Measurements from ENCODE around the gene LINC01488. TPM values are rescaled to one million over a fixed set of nuclear protein-coding genes. Genes with fewer than 3 reads are reported as not detected.

The LINC01488 gene
- total RNA-seq, 2 experiments from 2014 or later, result not detected

DNA sequence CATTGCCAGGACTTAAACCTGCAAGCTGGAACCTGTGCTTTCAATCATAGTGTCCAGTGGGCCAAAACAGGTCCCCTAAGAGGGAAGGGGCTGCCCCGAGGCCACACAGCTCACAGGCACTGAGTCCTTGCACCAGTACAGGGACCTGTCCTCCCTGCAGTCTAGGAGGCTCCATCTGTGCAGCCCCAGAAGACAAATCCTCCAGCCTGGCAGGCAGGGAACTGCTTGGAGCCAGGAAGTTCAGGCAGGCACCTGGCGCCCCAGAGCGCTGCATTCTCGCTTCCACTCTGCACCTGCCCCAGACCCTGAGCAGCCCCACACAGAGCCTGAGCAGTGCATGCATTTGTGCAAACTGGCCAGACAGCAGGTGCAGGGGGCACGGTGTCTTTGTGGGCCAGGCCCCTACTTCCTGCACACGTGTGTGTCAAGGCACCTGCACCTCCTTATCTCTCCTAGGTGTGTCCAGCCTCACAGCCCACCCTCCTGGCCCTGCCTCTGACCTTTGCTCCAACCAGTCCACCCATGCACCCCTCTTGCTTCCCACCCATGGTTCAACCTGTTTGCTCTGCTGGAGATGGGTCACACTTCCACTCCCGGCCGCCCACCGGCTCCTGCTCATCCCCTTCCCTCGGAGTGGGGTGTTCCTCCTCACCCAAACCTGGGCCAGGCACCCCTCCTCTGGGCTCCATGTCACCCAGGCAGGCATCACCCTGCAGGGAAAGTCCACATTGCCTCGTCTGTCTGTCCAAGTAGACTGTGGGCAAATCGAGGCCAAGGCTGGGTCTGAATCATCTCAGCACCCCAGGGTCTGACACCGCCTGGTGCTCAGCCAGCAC is 19.0 kb downstream of the LINC01488 start:
- CTCF ChIA-PET, result no interaction called here
- no peak overlapping the region for H3K27ac Mint-ChIP-seq
- H3K27ac ChIP-seq (ENCODE audit: low read depth in 1 of 2, low read length in 2 of 2), result no peak overlapping the region
- TF ChIP-seq, protein P1, sequence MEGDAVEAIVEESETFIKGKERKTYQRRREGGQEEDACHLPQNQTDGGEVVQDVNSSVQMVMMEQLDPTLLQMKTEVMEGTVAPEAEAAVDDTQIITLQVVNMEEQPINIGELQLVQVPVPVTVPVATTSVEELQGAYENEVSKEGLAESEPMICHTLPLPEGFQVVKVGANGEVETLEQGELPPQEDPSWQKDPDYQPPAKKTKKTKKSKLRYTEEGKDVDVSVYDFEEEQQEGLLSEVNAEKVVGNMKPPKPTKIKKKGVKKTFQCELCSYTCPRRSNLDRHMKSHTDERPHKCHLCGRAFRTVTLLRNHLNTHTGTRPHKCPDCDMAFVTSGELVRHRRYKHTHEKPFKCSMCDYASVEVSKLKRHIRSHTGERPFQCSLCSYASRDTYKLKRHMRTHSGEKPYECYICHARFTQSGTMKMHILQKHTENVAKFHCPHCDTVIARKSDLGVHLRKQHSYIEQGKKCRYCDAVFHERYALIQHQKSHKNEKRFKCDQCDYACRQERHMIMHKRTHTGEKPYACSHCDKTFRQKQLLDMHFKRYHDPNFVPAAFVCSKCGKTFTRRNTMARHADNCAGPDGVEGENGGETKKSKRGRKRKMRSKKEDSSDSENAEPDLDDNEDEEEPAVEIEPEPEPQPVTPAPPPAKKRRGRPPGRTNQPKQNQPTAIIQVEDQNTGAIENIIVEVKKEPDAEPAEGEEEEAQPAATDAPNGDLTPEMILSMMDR (IDR thresholded peaks at IDR 0.05), result no peak
- H3K9me3 ChIP-seq (ENCODE audit: control insufficient read depth in 1 of 2, insufficient read depth in 1 of 2, low read length in 2 of 2), result peaks cover 0 to 2% of the 10 kb centered on the region in 2 experiments
- H3K27me3 Mint-ChIP-seq, result peaks cover 11% of the 10 kb centered on the region
- no peak overlapping the region for H3K4me3 ChIP-seq (ENCODE audit: low read length)
- no peaks in the 10 kb centered on the region for H3K4me1 ChIP-seq (ENCODE audit: insufficient read depth, low read length)
- POLR2A ChIA-PET, result no interaction called here
- H3K4me3 Mint-ChIP-seq, result no peak overlapping the region
- no peaks in the 10 kb centered on the region for H3K9me3 Mint-ChIP-seq
- H3K36me3 ChIP-seq (ENCODE audit: insufficient read depth, low read length), result no peaks in the 10 kb centered on the region
- H3K36me3 Mint-ChIP-seq (ENCODE audit: low read depth), result no peaks in the 10 kb centered on the region
- intact Hi-C loops (cut with DNase I, micrococcal nuclease), result no loop called here
- peaks cover 3% of the 10 kb centered on the region for H3K4me1 Mint-ChIP-seq (ENCODE audit: low read depth)
- DNase-seq (no peak), ATAC-seq (ENCODE audit: poor library complexity) (no peak)
- no peaks in the 10 kb centered on the region for H3K27me3 ChIP-seq (ENCODE audit: control insufficient read depth in 1 of 2, insufficient read depth in 2 of 2, low read length in 2 of 2)

- no peak overlapping the region for H3K4me3 Mint-ChIP-seq
- H3K27ac Mint-ChIP-seq, result no peak overlapping the region
- intact Hi-C loops (cut with DNase I, micrococcal nuclease), result no loop called here
- TF ChIP-seq, protein P1 (IDR thresholded peaks at IDR 0.05), result no peak
- no peaks in the 10 kb centered on the region for H3K36me3 Mint-ChIP-seq (ENCODE audit: low read depth)
- no peaks in the 10 kb centered on the region for H3K9me3 Mint-ChIP-seq
- H3K4me1 ChIP-seq (ENCODE audit: insufficient read depth, low read length), result no peaks in the 10 kb centered on the region
- no peaks in the 10 kb centered on the region for H3K27me3 ChIP-seq (ENCODE audit: control insufficient read depth in 1 of 2, insufficient read depth in 2 of 2, low read length in 2 of 2)
- H3K4me1 Mint-ChIP-seq (ENCODE audit: low read depth), result peaks cover 3% of the 10 kb centered on the region
- peaks cover 0 to 4% of the 10 kb centered on the region in 2 experiments for H3K9me3 ChIP-seq (ENCODE audit: control insufficient read depth in 1 of 2, insufficient read depth in 1 of 2, low read length in 2 of 2)
- H3K27ac ChIP-seq (ENCODE audit: low read depth in 1 of 2, low read length in 2 of 2), result no peak overlapping the region
- DNase-seq (no peak), ATAC-seq (ENCODE audit: poor library complexity) (no peak)
- ChIA-PET POLR2A (no interaction called here), CTCF (no interaction called here)
- H3K27me3 Mint-ChIP-seq, result peaks cover 7% of the 10 kb centered on the region
- no peak overlapping the region for H3K4me3 ChIP-seq (ENCODE audit: low read length)
- H3K36me3 ChIP-seq (ENCODE audit: insufficient read depth, low read length), result no peaks in the 10 kb centered on the region
Observed at GRCh38 chr11:69501121-69501489, 19.6 kb downstream of the LINC01488 start.

DNA sequence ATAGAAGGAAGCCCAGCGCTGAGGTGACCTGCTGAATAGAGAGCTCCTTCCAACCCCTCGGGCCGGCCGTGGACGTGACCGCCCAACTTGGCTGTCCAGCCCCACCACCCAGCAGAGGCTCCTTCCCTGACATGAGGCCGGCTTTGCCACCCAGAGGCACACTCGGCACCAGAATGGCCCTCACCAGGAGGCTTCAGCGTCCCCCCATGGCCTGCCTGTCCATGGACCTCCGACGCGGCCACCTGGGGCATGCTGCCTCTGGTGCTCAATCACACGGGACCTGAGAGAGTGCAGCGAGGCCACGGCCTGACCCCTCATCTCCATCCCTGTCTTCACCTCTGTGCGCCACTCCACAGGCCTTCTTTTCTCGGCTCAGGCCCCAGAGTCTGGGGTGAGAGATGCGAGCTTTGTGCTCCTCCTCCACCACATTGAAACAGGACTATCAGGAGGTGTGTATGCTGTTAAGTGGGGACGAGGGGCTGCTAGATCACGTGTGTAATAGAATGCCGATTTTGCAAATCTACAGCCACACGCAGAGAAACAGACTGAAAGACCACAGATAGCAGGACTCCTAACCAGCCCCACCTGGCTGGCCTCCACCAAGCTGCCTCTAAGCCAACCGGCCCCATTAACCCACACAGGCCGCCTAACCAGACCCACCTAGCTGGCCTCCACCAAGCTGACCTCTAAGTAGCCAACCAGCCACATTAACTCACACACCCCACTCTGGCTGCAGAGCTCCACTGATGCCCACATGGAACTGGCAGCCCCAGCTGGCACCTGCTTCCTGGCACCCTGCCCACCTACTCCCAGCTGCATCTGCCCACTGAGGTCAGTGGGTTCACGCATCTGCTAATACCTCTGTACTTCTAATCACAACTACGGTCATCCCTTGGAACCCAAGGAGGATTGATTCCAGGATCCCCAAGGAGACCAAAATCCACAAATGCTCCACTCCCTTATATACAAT is 20.7 kb downstream of the LINC01488 start:
- peaks cover 6% of the 10 kb centered on the region for H3K27me3 Mint-ChIP-seq
- no peaks in the 10 kb centered on the region for H3K4me1 ChIP-seq (ENCODE audit: insufficient read depth, low read length)
- H3K27ac ChIP-seq (ENCODE audit: low read depth in 1 of 2, low read length in 2 of 2), result no peak overlapping the region
- ChIA-PET CTCF (no interaction called here), POLR2A (no interaction called here)
- no peak overlapping the region for H3K27ac Mint-ChIP-seq
- intact Hi-C loops (cut with DNase I, micrococcal nuclease), result no loop called here
- no peaks in the 10 kb centered on the region for H3K36me3 ChIP-seq (ENCODE audit: insufficient read depth, low read length)
- no peak overlapping the region for H3K4me3 Mint-ChIP-seq
- no peak overlapping the region for H3K4me3 ChIP-seq (ENCODE audit: low read length)
- ATAC-seq (ENCODE audit: poor library complexity), result no peak
- H3K9me3 Mint-ChIP-seq, result peaks cover 2% of the 10 kb centered on the region
- peaks cover 3% of the 10 kb centered on the region for H3K4me1 Mint-ChIP-seq (ENCODE audit: low read depth)
- peaks cover 0 to 4% of the 10 kb centered on the region in 2 experiments for H3K9me3 ChIP-seq (ENCODE audit: control insufficient read depth in 1 of 2, insufficient read depth in 1 of 2, low read length in 2 of 2)
- TF ChIP-seq, protein P1 (IDR thresholded peaks at IDR 0.05), result no peak
- no peak for DNase-seq
- H3K36me3 Mint-ChIP-seq (ENCODE audit: low read depth), result no peaks in the 10 kb centered on the region
- no peaks in the 10 kb centered on the region for H3K27me3 ChIP-seq (ENCODE audit: control insufficient read depth in 1 of 2, insufficient read depth in 2 of 2, low read length in 2 of 2)

Measured in CD4-positive, alpha-beta T cell (primary cell).